H9 (cell line): ENCODE measurements around the gene ABCC12. TPM values are rescaled to one million over a fixed set of nuclear protein-coding genes. Genes with fewer than 3 reads are reported as not detected.

Source experiments
- DNase-seq: peaks from one replicate; pipeline ENCODE4 v3.0.0-alpha.2; 2017
- H2AFZ ChIP-seq: one replicate; pipeline ENCODE4 v1.6.1; 2013; ENCODE audit warnings: mild to moderate bottlenecking, low read length, control low read depth, moderate library complexity
- H2AK5ac ChIP-seq: 2 replicates; pipeline ENCODE4 v1.6.1; 2013; ENCODE audit warnings: low read length, control low read depth, mixed read lengths; ENCODE audit not compliant: insufficient read length
- H2BK120ac ChIP-seq: one replicate; pipeline ENCODE4 v1.6.1; 2013; ENCODE audit warnings: low read depth, mild to moderate bottlenecking, low read length, control low read depth, inconsistent platforms; ENCODE audit not compliant: poor library complexity, severe bottlenecking
- H2BK12ac ChIP-seq: 2 replicates; pipeline ENCODE4 v1.6.1; 2013; ENCODE audit warnings: low read length, control low read depth, mixed read lengths, low read depth; ENCODE audit not compliant: insufficient read length
- H2BK15ac ChIP-seq: 2 replicates; pipeline ENCODE4 v1.6.1; 2013; ENCODE audit warnings: low read depth, low read length, control low read depth
- H2BK20ac ChIP-seq: one replicate; pipeline ENCODE4 v1.6.1; 2013; ENCODE audit warnings: low read depth, mild to moderate bottlenecking, low read length, control low read depth, inconsistent platforms; ENCODE audit not compliant: poor library complexity, severe bottlenecking
- H2BK5ac ChIP-seq: 2 replicates; pipeline ENCODE4 v1.6.1; 2013; ENCODE audit warnings: low read length, control low read depth, mixed read lengths; ENCODE audit not compliant: insufficient read length
- H3K14ac ChIP-seq: 2 replicates; pipeline ENCODE4 v1.6.1; 2013; ENCODE audit warnings: low read length, control low read depth; ENCODE audit not compliant: insufficient read depth
- H3K18ac ChIP-seq: 2 replicates; pipeline ENCODE4 v1.6.1; 2013; ENCODE audit warnings: low read depth, mild to moderate bottlenecking, mixed read lengths, low read length, control low read depth; ENCODE audit not compliant: insufficient read length
- H3K23ac ChIP-seq: 2 replicates; pipeline ENCODE4 v1.6.1; 2013; ENCODE audit warnings: low read length, control low read depth, mixed read lengths, low read depth; ENCODE audit not compliant: insufficient read length
- H3K23me2 ChIP-seq: 2 replicates; pipeline ENCODE4 v1.6.1; 2013; ENCODE audit warnings: low read depth, mild to moderate bottlenecking, mixed read lengths, low read length, control low read depth; ENCODE audit not compliant: insufficient read length, poor library complexity, severe bottlenecking
- H3K27ac ChIP-seq: 2 replicates; pipeline ENCODE4 v1.5.1; 2013; ENCODE audit warnings: low read length, control low read depth, mixed read lengths, low read depth; ENCODE audit not compliant: insufficient read length
- H3K27me3 ChIP-seq: 2 replicates; pipeline ENCODE4 v1.6.1; 2013; ENCODE audit warnings: low read length, control low read depth, inconsistent platforms; ENCODE audit not compliant: insufficient read depth
- H3K4ac ChIP-seq: 2 replicates; pipeline ENCODE4 v1.6.1; 2013; ENCODE audit warnings: low read depth, mild to moderate bottlenecking, control low read depth, inconsistent platforms, low read length, moderate library complexity
- H3K4me1 ChIP-seq: 2 replicates; pipeline ENCODE4 v1.6.1; 2013; ENCODE audit warnings: low read length, control low read depth, inconsistent platforms; ENCODE audit not compliant: insufficient read depth
- H3K4me2 ChIP-seq: 2 replicates; pipeline ENCODE4 v1.6.1; 2013; ENCODE audit warnings: low read length, control low read depth, mixed read lengths; ENCODE audit not compliant: insufficient read length, insufficient read depth
- H3K56ac ChIP-seq: 2 replicates; pipeline ENCODE4 v1.6.1; 2013; ENCODE audit warnings: low read depth, mild to moderate bottlenecking, mixed read lengths, low read length, control low read depth; ENCODE audit not compliant: insufficient read length
- H3K79me1 ChIP-seq: 2 replicates; pipeline ENCODE4 v1.6.1; 2013; ENCODE audit warnings: low read depth, mild to moderate bottlenecking, moderate library complexity, low read length, control low read depth, inconsistent platforms; ENCODE audit not compliant: insufficient read depth, poor library complexity, severe bottlenecking
- H3K79me2 ChIP-seq: 2 replicates; pipeline ENCODE4 v1.6.1; 2013; ENCODE audit warnings: low read length, control low read depth, inconsistent platforms; ENCODE audit not compliant: insufficient read depth
- H3K9ac ChIP-seq: 2 replicates; pipeline ENCODE4 v1.6.1; 2013; ENCODE audit warnings: low read length, control low read depth, mixed read lengths; ENCODE audit not compliant: insufficient read length; ENCODE audit errors: extremely low read depth
- H3K9me3 ChIP-seq: one replicate; pipeline ENCODE4 v1.6.1; 2013; ENCODE audit warnings: low read depth, low read length, inconsistent platforms; ENCODE audit not compliant: control insufficient read depth
- H3T11ph ChIP-seq: one replicate; pipeline ENCODE4 v1.6.1; 2013; ENCODE audit warnings: mild to moderate bottlenecking, low read length, control low read depth, inconsistent platforms
- H4K20me1 ChIP-seq: one replicate; pipeline ENCODE4 v1.6.1; 2013; ENCODE audit not compliant: control insufficient read depth, insufficient read length, insufficient read depth
- H4K5ac ChIP-seq: 2 replicates; pipeline ENCODE4 v1.6.1; 2013; ENCODE audit warnings: low read depth, mild to moderate bottlenecking, mixed read lengths, low read length, control low read depth; ENCODE audit not compliant: insufficient read length
- H4K8ac ChIP-seq: replicated peaks from 2 replicates; pipeline ENCODE4 v1.6.1; 2013; ENCODE audit warnings: low read length, control low read depth, mixed read lengths, low read depth; ENCODE audit not compliant: insufficient read length
- H4K91ac ChIP-seq: 2 replicates; pipeline ENCODE4 v1.6.1; 2013; ENCODE audit warnings: low read depth, mild to moderate bottlenecking, moderate library complexity, mixed read lengths, low read length, control low read depth; ENCODE audit not compliant: insufficient read length
- H3K27ac Mint-ChIP-seq, 3 experiments: 2 replicates in 2 of 3; 3 replicates in 1 of 3; pipeline ENCODE4 v1.8.0; 2020 to 2021; ENCODE audit warnings: mixed read lengths in 3 of 3, mild to moderate bottlenecking in 1 of 3, moderate library complexity in 1 of 3
- H3K27me3 Mint-ChIP-seq: 2 replicates; pipeline ENCODE4 v1.8.0; 2021; ENCODE audit warnings: low read depth, mild to moderate bottlenecking, moderate library complexity, mixed read lengths
- H3K36me3 Mint-ChIP-seq, 3 experiments: 2 replicates in 2 of 3; 3 replicates in 1 of 3; pipeline ENCODE4 v1.8.0; 2020 to 2021; ENCODE audit warnings: low read depth in 3 of 3, mixed read lengths in 3 of 3; ENCODE audit not compliant: insufficient read depth in 1 of 3
- H3K4me1 Mint-ChIP-seq, 2 experiments: 2 replicates each; pipeline ENCODE4 v1.8.0; 2020; ENCODE audit warnings: mixed read lengths in 2 of 2
- H3K4me3 Mint-ChIP-seq, 2 experiments: 2 replicates in 1 of 2; 3 replicates in 1 of 2; pipeline ENCODE4 v1.8.0; 2020 to 2021; ENCODE audit warnings: mild to moderate bottlenecking in 2 of 2, mixed read lengths in 2 of 2, moderate library complexity in 1 of 2
- H3K9me3 Mint-ChIP-seq, 2 experiments: 2 replicates in 1 of 2; 3 replicates in 1 of 2; pipeline ENCODE4 v1.8.0; 2020; ENCODE audit warnings: mild to moderate bottlenecking in 2 of 2, mixed read lengths in 2 of 2, moderate library complexity in 1 of 2
- CTCF ChIP-seq: fragments of 200-600 bp; sonication (generic); conservative IDR thresholded peaks from 3 replicates; pipeline ENCODE4 v1.8.0; 2021; ENCODE audit warnings: antibody characterized with exemption, mild to moderate bottlenecking
- WGBS: extraction: QIAGEN DNeasy Blood & Tissue Kit; methylation state at CpG from one replicate; pipeline ENCODE4 v1.1.7; 2013; ENCODE audit warnings: missing lambda C conversion rate, low lambda C conversion rate, mixed read lengths; ENCODE audit not compliant: insufficient read length; ENCODE audit errors: extremely low coverage; 5-methylcytosine and 5-hydroxymethylcytosine counted together
- total RNA-seq: library from RNA; stranded (reverse); gene quantifications from 2 replicates; pipeline ENCODE4 v1.2.1, GENCODE V29; 2021

The ABCC12 gene
- total RNA-seq, 1 experiment from 2014 or later, result 0.09 TPM

- Histone ChIP-seq H2AFZ (no peak overlapping the region), H3K9me3 (no peaks in the 10 kb centered on the region), H3K23ac (no peak overlapping the region), H3K79me2 (no peaks in the 10 kb centered on the region), H2AK5ac (no peak overlapping the region), H4K20me1 (no peaks in the 10 kb centered on the region), H2BK5ac (no peak overlapping the region), H3K79me1 (no peaks in the 10 kb centered on the region), H2BK12ac (no peak overlapping the region), H4K8ac (no peak overlapping the region), H2BK20ac (no peak overlapping the region), H3K56ac (no peak overlapping the region), H3K4ac (no peak overlapping the region), H3K4me2 (no peak overlapping the region), H3T11ph (no peak overlapping the region), H2BK120ac (no peak overlapping the region), H3K4me1 (no peaks in the 10 kb centered on the region), H3K27ac (no peak overlapping the region), H3K27me3 (no peaks in the 10 kb centered on the region), H4K5ac (no peak overlapping the region), H3K14ac (no peak overlapping the region), H3K18ac (no peak overlapping the region), H3K23me2 (no peaks in the 10 kb centered on the region), H2BK15ac (no peak overlapping the region), H3K9ac (no peak overlapping the region), H4K91ac (no peak overlapping the region)
- no CpG with 5 or more reads among the region's 9 CpGs for WGBS
- Mint-ChIP-seq H3K9me3 (peaks cover 0 to 3% of the 10 kb centered on the region in 2 experiments; a peak in 4 of 5 replicates), H3K27ac (no peak overlapping the region), H3K27me3 (no peaks in the 10 kb centered on the region; the same call in 1 of the 2 replicates), H3K36me3 (peaks cover 0 to 5% (median 0%) of the 10 kb centered on the region in 3 experiments; a peak in 1 of 7 replicates), H3K4me3 (no peak overlapping the region), H3K4me1 (peaks cover 4 to 5% of the 10 kb centered on the region in 2 experiments; a peak in 2 of 4 replicates)
- no peak for DNase-seq
- TF ChIP-seq CTCF, result no peak
Measured at GRCh38 chr16:48143812-48144368, 11.9 kb downstream of the ABCC12 start.
